HepG2 (cell line): Measurements from ENCODE around the gene HNRNPAB. TPM values are rescaled to one million over a fixed set of nuclear protein-coding genes. Genes with fewer than 3 reads are reported as not detected.

Experiments used
- ATAC-seq: fragments of 200-7000 bp; cut with Tn5 transposase; 3 replicates; pipeline ENCODE4 v1.9.1; 2020; ENCODE audit warnings: mild to moderate bottlenecking, moderate library complexity
- BruUV-seq: library from RNA; stranded (reverse); fragments of 400-500 nt; replicated peaks from 2 replicates; lab custom pipeline; 2021; lab: Mats Ljungman, UMichigan
- CTCF ChIA-PET: fragments of 300-600 bp; formaldehyde crosslinking; extraction: SDS; loops from one replicate; lab custom pipeline; 2021; ENCODE audit warnings: low total read pairs, inconsistent platforms, low intra/inter-chr PET ratio; lab: Yijun Ruan, JAX
- POLR2A ChIA-PET: fragments of 350-600 bp; sonication (Branson Sonifier 250); formaldehyde crosslinking; loops from one replicate; lab custom pipeline; 2020; ENCODE audit warnings: antibody characterized with exemption, inconsistent platforms; lab: Yijun Ruan, JAX
- DNase-seq: peaks from one replicate; pipeline ENCODE4 v3.0.0-alpha.2; 2015; ENCODE audit warnings: low spot score
- FAIRE-seq: peaks from 3 replicates; lab custom pipeline; 2011; peaks lifted over from hg19 to GRCh38; lab: Jason Lieb, UNC
- H2AFZ ChIP-seq: one replicate; pipeline ENCODE4 v1.6.1; 2011; ENCODE audit warnings: low read length, inconsistent platforms
- H3K27ac ChIP-seq: fragments of 300-600 bp; 3 replicates; pipeline ENCODE4 v1.8.0; 2011; ENCODE audit warnings: mixed run types, mild to moderate bottlenecking, mixed read lengths, low read length, inconsistent platforms; ENCODE audit not compliant: insufficient read depth; ENCODE audit errors: extremely low read length
- H3K27me3 ChIP-seq, 2 experiments: fragments of 200-600 bp in 1 of 2; 2 replicates in 1 of 2; 3 replicates in 1 of 2; pipeline versions ENCODE4 v1.6.0 to v1.8.0; 2011; ENCODE audit warnings: low read length in 2 of 2, mild to moderate bottlenecking in 2 of 2, moderate library complexity in 2 of 2, inconsistent platforms in 1 of 2; ENCODE audit not compliant: insufficient read depth in 2 of 2, control insufficient read depth in 1 of 2
- H3K36me3 ChIP-seq, 2 experiments: fragments of 200-600 bp in 1 of 2; replicated peaks in 1 of 2; 2 replicates in 1 of 2; 3 replicates in 1 of 2; pipeline versions ENCODE4 v1.5.1 to v1.8.0; 2011; ENCODE audit warnings: low read length in 2 of 2, inconsistent platforms in 1 of 2; ENCODE audit not compliant: insufficient read depth in 2 of 2, control insufficient read depth in 1 of 2
- H3K4me1 ChIP-seq: 2 replicates; pipeline ENCODE4 v1.5.1; 2012; ENCODE audit warnings: low read length, inconsistent platforms; ENCODE audit not compliant: insufficient read depth
- H3K4me2 ChIP-seq: 2 replicates; pipeline ENCODE4 v1.6.0; 2011; ENCODE audit warnings: low read depth, low read length, inconsistent platforms
- H3K4me3 ChIP-seq, 3 experiments: fragments of 200-600 bp in 1 of 3; sonication (generic), shearing (Covaris generic) in 1 of 3; replicated peaks in 1 of 3; 2 replicates each; pipeline ENCODE4 v1.5.1; 2011 to 2016; ENCODE audit warnings: low read length in 3 of 3, inconsistent platforms in 2 of 3, low read depth in 2 of 3, mild to moderate bottlenecking in 2 of 3, control low read depth in 1 of 3, mixed read lengths in 1 of 3; ENCODE audit not compliant: insufficient read depth in 1 of 3
- H3K79me2 ChIP-seq: one replicate; pipeline ENCODE4 v1.6.1; 2011; ENCODE audit warnings: low read length, inconsistent platforms; ENCODE audit not compliant: insufficient read depth
- H3K9ac ChIP-seq: 2 replicates; pipeline ENCODE4 v1.6.0; 2011; ENCODE audit warnings: mild to moderate bottlenecking, low read depth, low read length, inconsistent platforms; ENCODE audit not compliant: insufficient read depth
- H3K9me3 ChIP-seq: 2 replicates; pipeline ENCODE4 v1.5.1; 2012; ENCODE audit warnings: mild to moderate bottlenecking, low read length
- H4K20me1 ChIP-seq: 2 replicates; pipeline ENCODE4 v1.6.0; 2011; ENCODE audit warnings: inconsistent platforms, mild to moderate bottlenecking, low read length, moderate library complexity; ENCODE audit not compliant: insufficient read depth
- BHLHE40 ChIP-seq: IDR thresholded peaks from 2 replicates; pipeline ENCODE4 v1.6.1; 2011; ENCODE audit warnings: low read length, improper control_type of control experiment
- CAMTA2 ChIP-seq: sonication (generic); formaldehyde crosslinking; IDR thresholded peaks from 2 replicates; pipeline ENCODE4 v1.4.0; 2020; ENCODE audit warnings: mild to moderate bottlenecking, missing genetic modification reagents, borderline replicate concordance
- IKZF1 ChIP-seq: fragments of 450-650 bp; IDR thresholded peaks from 2 replicates; pipeline ENCODE4 v1.7.1; 2016
- KLF9 ChIP-seq: IDR thresholded peaks from 2 replicates; pipeline ENCODE4 v1.6.1; 2016; ENCODE audit warnings: low read depth
- NPAS2 ChIP-seq: sonication (generic); formaldehyde crosslinking; IDR thresholded peaks from 2 replicates; pipeline ENCODE4 v1.8.0; 2022; ENCODE audit warnings: mild to moderate bottlenecking, missing genetic modification reagents, borderline replicate concordance
- RXRB ChIP-seq: IDR thresholded peaks from 2 replicates; pipeline ENCODE4 v1.6.1; 2016; ENCODE audit warnings: borderline replicate concordance, missing genetic modification reagents, missing compliant biosample characterization
- TBP ChIP-seq: sonication (generic); formaldehyde crosslinking; IDR thresholded peaks from 2 replicates; pipeline ENCODE4 v1.5.0; 2020; ENCODE audit warnings: missing genetic modification reagents
- ZBTB21 ChIP-seq: sonication (generic); formaldehyde crosslinking; IDR thresholded peaks from 2 replicates; pipeline ENCODE4 v1.4.0; 2020; ENCODE audit warnings: missing genetic modification reagents
- ZNF124 ChIP-seq: sonication (generic); formaldehyde crosslinking; IDR thresholded peaks from 2 replicates; pipeline ENCODE4 v1.4.0; 2020; ENCODE audit warnings: missing genetic modification reagents
- ZNF274 ChIP-seq: sonication (generic); formaldehyde crosslinking; IDR thresholded peaks from 2 replicates; pipeline ENCODE4 v1.5.1; 2020; ENCODE audit warnings: mild to moderate bottlenecking, missing genetic modification reagents
- ZNF335 ChIP-seq: sonication (generic); formaldehyde crosslinking; IDR thresholded peaks from 2 replicates; pipeline ENCODE4 v1.4.0; 2020; ENCODE audit warnings: missing genetic modification reagents
- ZNF607 ChIP-seq: sonication (generic); formaldehyde crosslinking; IDR thresholded peaks from 2 replicates; pipeline ENCODE4 v1.5.1; 2020; ENCODE audit warnings: missing genetic modification reagents, mild to moderate bottlenecking, borderline replicate concordance
- ZNF790 ChIP-seq: sonication (generic); formaldehyde crosslinking; IDR thresholded peaks from 2 replicates; pipeline ENCODE4 v1.8.0; 2022; ENCODE audit warnings: missing genetic modification reagents, mild to moderate bottlenecking, borderline replicate concordance
- WGBS: methylation state at CpG from one replicate; pipeline ENCODE4 v1.1.6; 2017; ENCODE audit warnings: low lambda C conversion rate; 5-methylcytosine and 5-hydroxymethylcytosine counted together
- in situ Hi-C: cut with HindIII; loops from 2 replicates; pipeline ENCODE4 v1.10.0; 2017; ENCODE audit warnings: low pct_unique_long_range_greater_than_20kb; ENCODE audit not compliant: extremely low pct_ligation_motif_present
- intact Hi-C: fragments of 100-400 bp; cut with micrococcal nuclease; formaldehyde crosslinking; loops from one replicate; pipeline ENCODE4 v1.10.0; 2022; ENCODE audit not compliant: unreplicated experiment
- polyA plus RNA-seq, 8 experiments: library from polyadenylated mRNA; depleted of rRNA in 3 of 8; stranded (reverse) in 7 of 8; unstranded in 1 of 8; fragments of >200 nt; fragmentation: Illumina TruSeq in 4 of 8; extraction: Trizol in 4 of 8; gene quantifications; 2 replicates each; pipeline versions ENCODE4 v1.2.1 to v1.2.3, GENCODE V29; 2011 to 2016; ENCODE audit warnings: low read depth in 4 of 8, missing spikeins in 1 of 8, mixed read lengths in 1 of 8; ENCODE audit not compliant: insufficient read depth in 1 of 8
- total RNA-seq, 5 experiments: library from RNA; depleted of rRNA; stranded (reverse); fragments of >200 nt; fragmentation: Illumina TruSeq; extraction: Trizol; gene quantifications; 2 replicates each; pipeline ENCODE4 v1.2.3, GENCODE V29; 2016; ENCODE audit warnings: low read depth in 1 of 5
- TF ChIP-seq, protein P1 (sequence below): sonication (generic); formaldehyde crosslinking; IDR thresholded peaks from 2 replicates; pipeline ENCODE4 v1.4.0; 2020; ENCODE audit warnings: missing genetic modification reagents
- TF ChIP-seq, protein P2 (sequence below): sonication (generic); formaldehyde crosslinking; IDR thresholded peaks from 2 replicates; pipeline ENCODE4 v1.5.1; 2020; ENCODE audit warnings: missing genetic modification reagents, mild to moderate bottlenecking, borderline replicate concordance
- TF ChIP-seq, protein P3 (sequence below): sonication (generic); formaldehyde crosslinking; conservative IDR thresholded peaks from 2 replicates; pipeline ENCODE4 v1.8.0; 2022; ENCODE audit warnings: low read depth, missing genetic modification reagents
- TF ChIP-seq, protein P4 (sequence below): sonication (generic); formaldehyde crosslinking; IDR thresholded peaks from 2 replicates; pipeline ENCODE4 v1.5.1; 2020; ENCODE audit warnings: mild to moderate bottlenecking, missing genetic modification reagents, borderline replicate concordance

HNRNPAB gene
- total and polyA plus RNA-seq, 2 of the 13 experiments (the other 11 are each of a cell fraction or from before 2014, with no cell fraction given) = 62.6 to 111 TPM

DNA sequence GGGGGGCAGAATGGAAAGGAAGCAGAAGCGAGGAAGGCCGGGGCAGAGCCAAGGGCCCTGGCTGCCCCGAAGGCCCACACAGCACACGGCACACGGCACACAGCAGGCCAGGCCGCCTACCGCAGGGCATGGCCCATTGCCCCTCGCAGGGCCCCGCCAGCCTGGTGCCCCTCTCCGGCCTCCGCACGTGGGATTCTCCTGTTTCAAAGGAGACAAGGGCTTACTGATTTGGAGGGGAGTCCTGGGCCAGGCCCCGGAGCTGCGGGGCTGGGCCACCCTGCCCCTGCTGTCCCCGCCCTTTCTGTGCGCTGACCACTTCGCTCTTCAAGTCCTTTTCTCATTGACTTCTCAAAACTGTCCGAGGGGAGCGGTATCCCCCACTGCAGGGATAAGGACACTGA lies 36.0 kb downstream of the HNRNPAB start:
- Histone ChIP-seq H2AFZ (no peak overlapping the region), H3K27me3 (no peaks in the 10 kb centered on the region; a peak in 2 of 5 replicates), H3K27ac (no peak overlapping the region), H3K79me2 (no peaks in the 10 kb centered on the region), H3K4me1 (peaks cover 33% of the 10 kb centered on the region), H3K36me3 (no peaks in the 10 kb centered on the region), H3K4me2 (no peak overlapping the region), H3K4me3 (no peak overlapping the region), H4K20me1 (no peaks in the 10 kb centered on the region), H3K9me3 (no peaks in the 10 kb centered on the region), H3K9ac (no peak overlapping the region)
- no TSS peak for BruUV-seq
- in situ Hi-C loops = no loop called here
- ChIA-PET POLR2A (no interaction called here), CTCF (no interaction called here)
- intact Hi-C loops = no loop called here
- DNase-seq (no peak), ATAC-seq (no peak; the same call in 2 of the 3 replicates), FAIRE-seq (no peak)
- WGBS = 89% methylated on average over 13 of the region's 19 CpGs
- no peak for TF ChIP-seq ZNF607 (CRISPR knock-in tag)
- TF ChIP-seq, protein P1, sequence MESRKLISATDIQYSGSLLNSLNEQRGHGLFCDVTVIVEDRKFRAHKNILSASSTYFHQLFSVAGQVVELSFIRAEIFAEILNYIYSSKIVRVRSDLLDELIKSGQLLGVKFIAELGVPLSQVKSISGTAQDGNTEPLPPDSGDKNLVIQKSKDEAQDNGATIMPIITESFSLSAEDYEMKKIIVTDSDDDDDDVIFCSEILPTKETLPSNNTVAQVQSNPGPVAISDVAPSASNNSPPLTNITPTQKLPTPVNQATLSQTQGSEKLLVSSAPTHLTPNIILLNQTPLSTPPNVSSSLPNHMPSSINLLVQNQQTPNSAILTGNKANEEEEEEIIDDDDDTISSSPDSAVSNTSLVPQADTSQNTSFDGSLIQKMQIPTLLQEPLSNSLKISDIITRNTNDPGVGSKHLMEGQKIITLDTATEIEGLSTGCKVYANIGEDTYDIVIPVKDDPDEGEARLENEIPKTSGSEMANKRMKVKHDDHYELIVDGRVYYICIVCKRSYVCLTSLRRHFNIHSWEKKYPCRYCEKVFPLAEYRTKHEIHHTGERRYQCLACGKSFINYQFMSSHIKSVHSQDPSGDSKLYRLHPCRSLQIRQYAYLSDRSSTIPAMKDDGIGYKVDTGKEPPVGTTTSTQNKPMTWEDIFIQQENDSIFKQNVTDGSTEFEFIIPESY (CRISPR knock-in tag) = no peak
- TF ChIP-seq RXRB (CRISPR knock-in tag) = no peak
- no peak for TF ChIP-seq ZNF274 (CRISPR knock-in tag)
- TF ChIP-seq IKZF1 = no peak
- TF ChIP-seq TBP (CRISPR knock-in tag) = no peak
- TF ChIP-seq ZBTB21 = no peak
- TF ChIP-seq, protein P2, sequence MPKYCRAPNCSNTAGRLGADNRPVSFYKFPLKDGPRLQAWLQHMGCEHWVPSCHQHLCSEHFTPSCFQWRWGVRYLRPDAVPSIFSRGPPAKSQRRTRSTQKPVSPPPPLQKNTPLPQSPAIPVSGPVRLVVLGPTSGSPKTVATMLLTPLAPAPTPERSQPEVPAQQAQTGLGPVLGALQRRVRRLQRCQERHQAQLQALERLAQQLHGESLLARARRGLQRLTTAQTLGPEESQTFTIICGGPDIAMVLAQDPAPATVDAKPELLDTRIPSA (CRISPR knock-in tag) = no peak
- no peak for TF ChIP-seq BHLHE40
- TF ChIP-seq ZNF335 = no peak
- no peak for TF ChIP-seq CAMTA2
- TF ChIP-seq ZNF790 (CRISPR knock-in tag) = no peak
- no peak for TF ChIP-seq NPAS2 (CRISPR knock-in tag)
- TF ChIP-seq, protein P3, sequence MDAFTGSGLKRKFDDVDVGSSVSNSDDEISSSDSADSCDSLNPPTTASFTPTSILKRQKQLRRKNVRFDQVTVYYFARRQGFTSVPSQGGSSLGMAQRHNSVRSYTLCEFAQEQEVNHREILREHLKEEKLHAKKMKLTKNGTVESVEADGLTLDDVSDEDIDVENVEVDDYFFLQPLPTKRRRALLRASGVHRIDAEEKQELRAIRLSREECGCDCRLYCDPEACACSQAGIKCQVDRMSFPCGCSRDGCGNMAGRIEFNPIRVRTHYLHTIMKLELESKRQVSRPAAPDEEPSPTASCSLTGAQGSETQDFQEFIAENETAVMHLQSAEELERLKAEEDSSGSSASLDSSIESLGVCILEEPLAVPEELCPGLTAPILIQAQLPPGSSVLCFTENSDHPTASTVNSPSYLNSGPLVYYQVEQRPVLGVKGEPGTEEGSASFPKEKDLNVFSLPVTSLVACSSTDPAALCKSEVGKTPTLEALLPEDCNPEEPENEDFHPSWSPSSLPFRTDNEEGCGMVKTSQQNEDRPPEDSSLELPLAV (CRISPR knock-in tag) = no peak
- no peak for TF ChIP-seq ZNF124 (CRISPR knock-in tag)
- TF ChIP-seq, protein P4, sequence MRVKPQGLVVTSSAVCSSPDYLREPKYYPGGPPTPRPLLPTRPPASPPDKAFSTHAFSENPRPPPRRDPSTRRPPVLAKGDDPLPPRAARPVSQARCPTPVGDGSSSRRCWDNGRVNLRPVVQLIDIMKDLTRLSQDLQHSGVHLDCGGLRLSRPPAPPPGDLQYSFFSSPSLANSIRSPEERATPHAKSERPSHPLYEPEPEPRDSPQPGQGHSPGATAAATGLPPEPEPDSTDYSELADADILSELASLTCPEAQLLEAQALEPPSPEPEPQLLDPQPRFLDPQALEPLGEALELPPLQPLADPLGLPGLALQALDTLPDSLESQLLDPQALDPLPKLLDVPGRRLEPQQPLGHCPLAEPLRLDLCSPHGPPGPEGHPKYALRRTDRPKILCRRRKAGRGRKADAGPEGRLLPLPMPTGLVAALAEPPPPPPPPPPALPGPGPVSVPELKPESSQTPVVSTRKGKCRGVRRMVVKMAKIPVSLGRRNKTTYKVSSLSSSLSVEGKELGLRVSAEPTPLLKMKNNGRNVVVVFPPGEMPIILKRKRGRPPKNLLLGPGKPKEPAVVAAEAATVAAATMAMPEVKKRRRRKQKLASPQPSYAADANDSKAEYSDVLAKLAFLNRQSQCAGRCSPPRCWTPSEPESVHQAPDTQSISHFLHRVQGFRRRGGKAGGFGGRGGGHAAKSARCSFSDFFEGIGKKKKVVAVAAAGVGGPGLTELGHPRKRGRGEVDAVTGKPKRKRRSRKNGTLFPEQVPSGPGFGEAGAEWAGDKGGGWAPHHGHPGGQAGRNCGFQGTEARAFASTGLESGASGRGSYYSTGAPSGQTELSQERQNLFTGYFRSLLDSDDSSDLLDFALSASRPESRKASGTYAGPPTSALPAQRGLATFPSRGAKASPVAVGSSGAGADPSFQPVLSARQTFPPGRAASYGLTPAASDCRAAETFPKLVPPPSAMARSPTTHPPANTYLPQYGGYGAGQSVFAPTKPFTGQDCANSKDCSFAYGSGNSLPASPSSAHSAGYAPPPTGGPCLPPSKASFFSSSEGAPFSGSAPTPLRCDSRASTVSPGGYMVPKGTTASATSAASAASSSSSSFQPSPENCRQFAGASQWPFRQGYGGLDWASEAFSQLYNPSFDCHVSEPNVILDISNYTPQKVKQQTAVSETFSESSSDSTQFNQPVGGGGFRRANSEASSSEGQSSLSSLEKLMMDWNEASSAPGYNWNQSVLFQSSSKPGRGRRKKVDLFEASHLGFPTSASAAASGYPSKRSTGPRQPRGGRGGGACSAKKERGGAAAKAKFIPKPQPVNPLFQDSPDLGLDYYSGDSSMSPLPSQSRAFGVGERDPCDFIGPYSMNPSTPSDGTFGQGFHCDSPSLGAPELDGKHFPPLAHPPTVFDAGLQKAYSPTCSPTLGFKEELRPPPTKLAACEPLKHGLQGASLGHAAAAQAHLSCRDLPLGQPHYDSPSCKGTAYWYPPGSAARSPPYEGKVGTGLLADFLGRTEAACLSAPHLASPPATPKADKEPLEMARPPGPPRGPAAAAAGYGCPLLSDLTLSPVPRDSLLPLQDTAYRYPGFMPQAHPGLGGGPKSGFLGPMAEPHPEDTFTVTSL (CRISPR knock-in tag) = no peak
- no peak for TF ChIP-seq KLF9 (CRISPR knock-in tag)
